GM21515 (cell line): Measurements from ENCODE around the gene SCN3B.

Experiments used
- ATAC-seq: cut with Tn5 transposase; IDR thresholded peaks from one replicate; pipeline ENCODE4 v1.9.1; 2021; ENCODE audit not compliant: unreplicated experiment

The SCN3B gene

GRCh38 chr11:123654566-123655081 lies at the start of gene SCN3B:
TSS of gene SCN3B (minus strand) at chr11:123654624. CDS start at chr11:123653801, 823 bp downstream.
- no peak for ATAC-seq

- no peak for ATAC-seq
Observed at GRCh38 chr11:123702696-123703095, 48.3 kb upstream of the SCN3B start.

- no peak for ATAC-seq
Observed at GRCh38 chr11:123702139-123702538, 47.7 kb upstream of the SCN3B start.

GRCh38 chr11:123700772-123701171 lies 46.3 kb upstream of the SCN3B start:
- no peak for ATAC-seq

GRCh38 chr11:123698546-123699127 lies 44.2 kb upstream of the SCN3B start:
- no peak for ATAC-seq

- no peak for ATAC-seq
Observed at GRCh38 chr11:123696183-123696582, 41.8 kb upstream of the SCN3B start.

- ATAC-seq: no peak
Observed at GRCh38 chr11:123695231-123695630, 40.8 kb upstream of the SCN3B start.

GRCh38 chr11:123694551-123694950 lies 40.1 kb upstream of the SCN3B start:
- ATAC-seq: no peak

GRCh38 chr11:123692961-123693360 lies 38.5 kb upstream of the SCN3B start:
- ATAC-seq: no peak

- no peak for ATAC-seq
Observed at GRCh38 chr11:123690485-123690884, 36.1 kb upstream of the SCN3B start.

- no peak for ATAC-seq
Observed at GRCh38 chr11:123684601-123685000, 30.2 kb upstream of the SCN3B start.

GRCh38 chr11:123683428-123684170 lies 29.2 kb upstream of the SCN3B start:
- ATAC-seq: no peak

- no peak for ATAC-seq
Observed at GRCh38 chr11:123682696-123683410, 28.4 kb upstream of the SCN3B start.

GRCh38 chr11:123681030-123681429 lies 26.6 kb upstream of the SCN3B start:
- no peak for ATAC-seq

- no peak for ATAC-seq
Observed at GRCh38 chr11:123678246-123678645, 23.8 kb upstream of the SCN3B start.

GRCh38 chr11:123677510-123677909 lies 23.1 kb upstream of the SCN3B start:
- no peak for ATAC-seq

- ATAC-seq: no peak
Observed at GRCh38 chr11:123674297-123674696, 19.9 kb upstream of the SCN3B start.

- no peak for ATAC-seq
Observed at GRCh38 chr11:123672568-123672967, 18.1 kb upstream of the SCN3B start.

GRCh38 chr11:123671534-123671933 lies 17.1 kb upstream of the SCN3B start:
- ATAC-seq: no peak

- no peak for ATAC-seq
Observed at GRCh38 chr11:123670081-123670480, 15.7 kb upstream of the SCN3B start.

- ATAC-seq: no peak
Observed at GRCh38 chr11:123665306-123665705, 10.9 kb upstream of the SCN3B start.

GRCh38 chr11:123659965-123660364 lies 5.5 kb upstream of the SCN3B start:
- ATAC-seq: peak; percentile 91
